A204.1 (cell line): ENCODE results near the gene TFDP2.

ENCODE experiments used
- FAIRE-seq: peaks from 2 replicates; lab custom pipeline; 2012; peaks lifted over from hg19 to GRCh38; lab: Jason Lieb, UNC

The TFDP2 gene

GRCh38 chr3:142072816-142073215 is 76.5 kb downstream of the TFDP2 start:
- FAIRE-seq: no peak

DNA sequence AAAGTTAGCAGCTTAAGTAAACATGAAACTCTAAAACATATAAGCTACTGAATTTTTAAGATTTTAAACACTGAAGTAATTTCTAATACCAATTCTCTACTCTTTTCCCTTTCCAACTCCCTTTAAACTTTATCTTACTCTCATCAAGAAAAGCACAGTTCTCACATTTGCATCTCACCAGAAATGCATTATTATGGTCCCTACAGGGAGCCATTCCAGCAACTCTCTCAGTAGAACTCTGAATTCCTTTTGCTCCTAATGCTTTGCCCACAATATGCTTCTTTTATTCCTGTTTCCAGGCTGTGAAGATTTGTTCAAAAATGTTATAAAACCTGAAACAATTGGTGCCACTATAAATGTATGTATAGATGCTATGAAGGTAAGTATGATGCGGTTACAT is 83.4 kb downstream of the TFDP2 start:
- no peak for FAIRE-seq

- no peak for FAIRE-seq
These were observed 84.0 kb downstream of the TFDP2 start for GRCh38 chr3:142065344-142065743.

- no peak for FAIRE-seq
These were observed 84.9 kb downstream of the TFDP2 start for GRCh38 chr3:142064454-142064853.

GRCh38 chr3:142057331-142057725 is 92.0 kb downstream of the TFDP2 start:
- no peak for FAIRE-seq

- FAIRE-seq: no peak
These were observed 92.6 kb downstream of the TFDP2 start for GRCh38 chr3:142056656-142057330.

DNA sequence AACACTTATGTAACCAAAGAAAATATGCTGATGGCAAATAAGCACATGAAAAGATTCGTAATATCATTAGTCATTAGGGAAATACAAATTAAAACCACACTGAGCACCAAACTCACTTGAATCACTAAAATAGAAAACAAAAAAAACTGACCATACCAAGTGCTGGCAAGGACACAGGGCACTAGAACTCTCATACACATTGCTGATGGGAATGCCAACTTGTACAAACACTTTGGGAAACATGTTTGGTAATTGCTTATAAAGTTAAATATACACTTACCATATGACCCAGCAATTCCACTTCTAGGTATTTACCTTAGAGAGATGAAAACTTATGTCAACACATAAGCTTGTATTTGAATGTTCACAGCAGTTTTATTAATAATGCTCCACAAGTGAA is 95.5 kb downstream of the TFDP2 start:
- FAIRE-seq: no peak

GRCh38 chr3:142053244-142053643 is 96.1 kb downstream of the TFDP2 start:
- FAIRE-seq: no peak

DNA sequence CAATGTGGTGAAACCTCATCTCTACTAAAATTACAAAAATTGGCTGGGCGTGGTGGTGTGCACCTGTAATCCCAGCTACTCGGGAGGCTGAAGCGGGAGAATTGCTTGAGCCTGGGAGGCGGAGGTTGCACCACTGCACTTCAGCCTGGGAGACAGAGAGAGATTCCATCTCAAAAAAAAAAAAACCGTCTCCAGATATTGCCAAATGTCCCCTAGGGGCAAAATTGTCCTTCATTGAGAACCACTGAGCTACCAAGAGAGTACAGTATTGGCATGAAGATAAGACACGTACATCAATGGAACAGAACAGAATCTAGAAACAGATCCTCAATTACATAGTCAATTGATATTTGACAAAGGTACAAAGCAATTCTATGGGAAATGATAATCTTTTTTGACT is 98.0 kb downstream of the TFDP2 start:
- FAIRE-seq: no peak

DNA sequence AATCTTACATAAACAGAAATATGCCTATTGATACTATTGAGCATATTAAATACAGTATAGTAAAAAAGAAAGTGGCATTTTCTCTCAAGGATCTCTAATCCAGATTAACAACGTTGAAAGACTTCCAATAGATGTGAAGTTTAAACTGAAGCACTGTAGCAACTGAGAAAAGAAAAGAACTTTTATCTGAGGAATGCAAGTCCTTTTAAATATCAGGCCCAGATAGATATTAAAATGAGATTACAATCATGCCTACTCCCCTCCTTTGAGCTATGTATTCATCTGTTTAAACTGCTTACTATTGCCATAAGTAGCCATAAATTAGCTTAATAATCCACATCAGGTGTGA is 102.3 kb downstream of the TFDP2 start:
- no peak for FAIRE-seq

GRCh38 chr3:142046320-142047020 is 102.9 kb downstream of the TFDP2 start:
- FAIRE-seq: no peak

- no peak for FAIRE-seq
These were observed 108.3 kb downstream of the TFDP2 start for GRCh38 chr3:142040941-142041491.

DNA sequence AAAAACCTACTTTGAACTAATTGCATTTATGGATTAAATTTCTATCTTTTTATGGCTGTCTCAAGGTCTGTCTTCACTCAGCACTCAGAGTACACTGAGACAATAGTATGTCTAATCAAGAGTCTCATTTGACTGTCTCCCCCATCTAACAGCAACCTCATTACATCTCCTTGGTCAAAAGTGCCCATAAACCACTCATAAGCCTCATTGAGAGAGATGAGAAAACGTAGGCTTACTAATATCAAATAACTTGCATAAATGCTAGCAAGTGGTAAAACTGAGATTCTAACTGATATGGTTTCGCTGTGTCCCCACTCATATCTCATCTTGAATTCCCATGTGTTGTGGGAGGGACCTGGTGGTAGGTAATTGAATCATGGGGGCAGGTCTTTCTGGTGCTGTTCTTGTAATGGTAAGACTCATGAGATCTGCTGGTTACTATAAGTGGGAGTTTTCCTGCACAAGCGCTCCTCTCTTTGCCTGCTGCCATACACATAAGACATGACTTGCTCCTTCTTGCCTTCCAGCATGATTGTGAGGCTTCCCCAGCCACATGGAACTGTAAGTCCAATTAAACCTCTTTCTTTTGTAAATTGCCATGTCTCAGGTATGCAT is 113.9 kb downstream of the TFDP2 start:
- FAIRE-seq: no peak

DNA sequence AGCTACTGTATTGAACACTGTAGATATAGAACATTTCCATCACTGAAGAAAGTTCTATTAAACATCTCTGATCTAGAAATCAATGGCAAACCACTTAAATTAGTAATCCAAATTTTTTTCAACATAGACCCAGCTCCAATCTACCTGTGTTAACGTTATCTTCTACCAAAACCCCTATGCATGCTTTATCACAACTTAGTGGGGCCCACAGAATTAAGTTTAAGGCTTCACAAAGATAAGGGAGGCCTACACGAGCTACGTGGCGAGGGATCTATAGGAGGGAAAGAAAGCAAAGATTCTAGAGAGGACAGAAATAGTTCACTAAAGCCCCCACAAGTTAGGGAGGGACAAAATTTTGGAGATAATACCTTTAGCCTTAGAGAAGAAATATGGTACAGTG is 116.1 kb downstream of the TFDP2 start:
- FAIRE-seq: no peak

- no peak for FAIRE-seq
These were observed 117.8 kb downstream of the TFDP2 start for GRCh38 chr3:142031575-142031974.

DNA sequence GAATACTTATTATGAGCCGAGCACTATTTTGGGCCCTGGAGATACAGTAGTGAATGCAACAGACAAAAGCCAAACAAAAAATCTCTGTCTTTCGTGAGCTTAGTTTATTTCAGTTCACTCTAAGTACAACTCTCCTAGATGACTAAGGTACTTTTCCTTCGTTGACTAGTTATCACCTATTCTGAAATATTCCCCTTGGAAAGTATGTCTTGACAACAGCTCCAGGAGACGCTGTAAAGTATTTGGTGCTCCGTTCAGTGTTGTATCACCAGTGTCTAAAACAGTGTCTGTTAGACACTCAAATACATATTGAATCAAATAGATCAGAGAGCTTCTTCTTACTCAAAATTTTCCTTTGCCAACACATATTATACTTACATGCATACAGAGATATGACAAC is 119.6 kb downstream of the TFDP2 start:
- FAIRE-seq: no peak

GRCh38 chr3:142029052-142029642 is 120.2 kb downstream of the TFDP2 start:
- FAIRE-seq: no peak

DNA sequence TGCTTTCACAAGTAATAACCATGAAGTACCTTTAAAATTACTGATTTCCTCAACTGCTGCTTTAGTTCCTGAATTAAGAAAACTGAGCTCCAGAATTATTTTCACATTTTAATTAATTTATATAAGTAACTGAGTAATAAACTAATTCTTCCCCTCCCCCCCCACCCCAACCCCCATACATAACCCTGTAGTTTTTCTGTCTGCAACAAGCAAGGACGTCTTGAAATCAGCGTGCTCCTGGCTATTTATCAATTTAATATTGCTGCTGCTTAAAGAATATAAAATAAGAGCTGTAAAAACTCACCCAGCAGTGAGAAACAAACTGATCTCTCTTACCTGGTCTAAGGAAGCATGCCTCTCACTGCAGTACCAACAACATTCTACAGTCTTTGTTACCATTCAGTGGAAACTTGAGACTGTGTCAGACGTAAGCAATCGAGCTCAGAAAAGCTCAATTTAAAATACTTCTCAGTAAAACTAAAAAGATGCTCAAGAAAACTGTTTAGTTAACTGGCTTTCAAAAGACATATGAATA is 121.0 kb downstream of the TFDP2 start:
- FAIRE-seq: peak; percentile 19

DNA sequence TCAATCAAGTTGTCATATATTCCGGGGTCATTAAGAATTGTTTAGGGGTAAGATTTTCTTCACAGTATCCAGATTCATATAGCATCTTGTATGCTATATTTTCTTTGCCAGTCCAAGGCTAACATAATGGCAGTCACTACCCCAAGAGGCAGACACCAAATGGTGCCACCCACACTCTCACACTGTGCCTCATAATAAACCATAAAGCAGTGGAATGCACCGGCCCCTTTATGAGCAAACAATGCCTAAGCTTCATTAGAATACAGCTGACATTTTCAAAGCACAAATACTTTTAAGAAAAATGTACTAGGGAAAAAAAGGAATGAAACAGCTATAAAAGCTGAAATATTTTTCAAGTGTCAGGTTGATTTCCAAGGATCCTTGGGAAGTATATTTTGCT is 121.6 kb downstream of the TFDP2 start:
- FAIRE-seq: no peak

- no peak for FAIRE-seq
These were observed 122.0 kb downstream of the TFDP2 start for GRCh38 chr3:142027300-142027699.

- FAIRE-seq: no peak
These were observed 123.0 kb downstream of the TFDP2 start for GRCh38 chr3:142026333-142026732.

GRCh38 chr3:142022381-142022780 is 127.0 kb downstream of the TFDP2 start:
- FAIRE-seq: no peak

- FAIRE-seq: no peak
These were observed 128.2 kb downstream of the TFDP2 start for GRCh38 chr3:142021127-142021526.
